Muscle layer of duodenum (tissue), 2 donors: ENCODE results near the gene TAS1R3.

Source experiments
- H3K27ac ChIP-seq: one replicate; pipeline ENCODE4 v1.7.0; 2013; ENCODE audit warnings: mild to moderate bottlenecking, low read length
- H3K27me3 ChIP-seq: one replicate; pipeline ENCODE4 v1.7.0; 2013; ENCODE audit warnings: low read depth, mild to moderate bottlenecking, control low read depth, low read length
- H3K36me3 ChIP-seq, 2 donors: one replicate each; pipeline ENCODE4 v1.7.0; 2013; ENCODE audit warnings: low read length in 2 of 2, control low read depth in 1 of 2, mild to moderate bottlenecking in 1 of 2; ENCODE audit not compliant: insufficient read depth in 2 of 2, control insufficient read depth in 1 of 2
- H3K4me1 ChIP-seq, 2 donors: one replicate each; pipeline ENCODE4 v1.7.0; 2013; ENCODE audit warnings: low read length in 2 of 2, mild to moderate bottlenecking in 2 of 2, control low read depth in 1 of 2, moderate library complexity in 1 of 2; ENCODE audit not compliant: insufficient read depth in 2 of 2, control insufficient read depth in 1 of 2
- H3K4me3 ChIP-seq, 2 donors: one replicate each; pipeline ENCODE4 v1.7.0; 2013; ENCODE audit warnings: low read length in 2 of 2, low read depth in 1 of 2, mild to moderate bottlenecking in 1 of 2
- H3K9me3 ChIP-seq, 2 donors: one replicate each; pipeline ENCODE4 v1.7.0; 2013; ENCODE audit warnings: low read length in 2 of 2, control low read depth in 1 of 2, mild to moderate bottlenecking in 1 of 2; ENCODE audit not compliant: control insufficient read depth in 1 of 2
- donor health status: healthy.

Gene TAS1R3

GRCh38 chr1:1290238-1290731, 40.8 kb upstream of the TAS1R3 start:
- peaks cover 0 to 12% of the 10 kb centered on the region in 2 donors for H3K36me3 ChIP-seq
- H3K4me3 ChIP-seq = no peak overlapping the region
- H3K27me3 ChIP-seq = no peaks in the 10 kb centered on the region
- H3K27ac ChIP-seq = no peak overlapping the region
- no peaks in the 10 kb centered on the region for H3K9me3 ChIP-seq
- peaks cover 0 to 8% of the 10 kb centered on the region in 2 donors for H3K4me1 ChIP-seq

- Histone ChIP-seq H3K4me3 (no peak overlapping the region), H3K27ac (no peak overlapping the region), H3K27me3 (no peaks in the 10 kb centered on the region), H3K36me3 (peaks cover 0 to 19% of the 10 kb centered on the region in 2 donors), H3K9me3 (no peaks in the 10 kb centered on the region), H3K4me1 (peaks cover 0 to 8% of the 10 kb centered on the region in 2 donors)
Measured at GRCh38 chr1:1291023-1291528, 40.0 kb upstream of the TAS1R3 start.

- H3K9me3 ChIP-seq = no peaks in the 10 kb centered on the region
- peaks cover 0 to 27% of the 10 kb centered on the region in 2 donors for H3K36me3 ChIP-seq
- no peaks in the 10 kb centered on the region for H3K27me3 ChIP-seq
- no peak overlapping the region for H3K27ac ChIP-seq
- no peak overlapping the region for H3K4me3 ChIP-seq
- peaks cover 0 to 8% of the 10 kb centered on the region in 2 donors for H3K4me1 ChIP-seq
Measured at GRCh38 chr1:1291548-1292441, 39.3 kb upstream of the TAS1R3 start.

- peaks cover 0 to 8% of the 10 kb centered on the region in 2 donors for H3K4me1 ChIP-seq
- no peaks in the 10 kb centered on the region for H3K9me3 ChIP-seq
- H3K36me3 ChIP-seq = peaks cover 0 to 29% of the 10 kb centered on the region in 2 donors
- H3K27me3 ChIP-seq = no peaks in the 10 kb centered on the region
- H3K4me3 ChIP-seq = no peak overlapping the region
- no peak overlapping the region for H3K27ac ChIP-seq
Measured at GRCh38 chr1:1292442-1292779, 38.7 kb upstream of the TAS1R3 start.

GRCh38 chr1:1292851-1293250, 38.2 kb upstream of the TAS1R3 start:
- no peaks in the 10 kb centered on the region for H3K9me3 ChIP-seq
- no peak overlapping the region for H3K4me3 ChIP-seq
- H3K4me1 ChIP-seq = peaks cover 0 to 8% of the 10 kb centered on the region in 2 donors
- H3K27ac ChIP-seq = no peak overlapping the region
- peaks cover 0 to 32% of the 10 kb centered on the region in 2 donors for H3K36me3 ChIP-seq
- no peaks in the 10 kb centered on the region for H3K27me3 ChIP-seq

GRCh38 chr1:1293263-1294249, 37.5 kb upstream of the TAS1R3 start:
- H3K27ac ChIP-seq = no peak overlapping the region
- no peaks in the 10 kb centered on the region for H3K9me3 ChIP-seq
- no peak overlapping the region for H3K4me3 ChIP-seq
- H3K27me3 ChIP-seq = no peaks in the 10 kb centered on the region
- peaks cover 0 to 35% of the 10 kb centered on the region in 2 donors for H3K36me3 ChIP-seq
- H3K4me1 ChIP-seq = peaks cover 0 to 8% of the 10 kb centered on the region in 2 donors

GRCh38 chr1:1294250-1294890, 36.7 kb upstream of the TAS1R3 start:
- Histone ChIP-seq H3K9me3 (no peaks in the 10 kb centered on the region), H3K27me3 (no peaks in the 10 kb centered on the region), H3K4me3 (no peak overlapping the region), H3K4me1 (peaks cover 0 to 13% of the 10 kb centered on the region in 2 donors), H3K27ac (no peak overlapping the region), H3K36me3 (peaks cover 0 to 35% of the 10 kb centered on the region in 2 donors)

GRCh38 chr1:1295154-1295923, 35.7 kb upstream of the TAS1R3 start:
- no peaks in the 10 kb centered on the region for H3K27me3 ChIP-seq
- H3K4me3 ChIP-seq = no peak overlapping the region
- peaks cover 0 to 35% of the 10 kb centered on the region in 2 donors for H3K36me3 ChIP-seq
- no peak overlapping the region for H3K27ac ChIP-seq
- H3K4me1 ChIP-seq = peaks cover 0 to 13% of the 10 kb centered on the region in 2 donors
- H3K9me3 ChIP-seq = no peaks in the 10 kb centered on the region

GRCh38 chr1:1296070-1297061, 34.7 kb upstream of the TAS1R3 start:
- Histone ChIP-seq H3K9me3 (no peaks in the 10 kb centered on the region), H3K4me1 (peaks cover 0 to 8% of the 10 kb centered on the region in 2 donors), H3K4me3 (no peak overlapping the region), H3K36me3 (peaks cover 0 to 35% of the 10 kb centered on the region in 2 donors), H3K27me3 (no peaks in the 10 kb centered on the region), H3K27ac (no peak overlapping the region)
